Stimulated activated CD8-positive, alpha-beta memory T cell treated with anti-CD3 and anti-CD28 coated beads, Interleukin-12 subunit alpha, Interleukin-12 subunit beta, amount 100 ng/mL, for 4 hours (primary cell): ENCODE measurements around the gene NEK9.

Source experiments
- DNase-seq: peaks from one replicate; pipeline ENCODE4 v3.0.0-alpha.2; 2020; ENCODE audit warnings: low read depth

NEK9 gene

DNA sequence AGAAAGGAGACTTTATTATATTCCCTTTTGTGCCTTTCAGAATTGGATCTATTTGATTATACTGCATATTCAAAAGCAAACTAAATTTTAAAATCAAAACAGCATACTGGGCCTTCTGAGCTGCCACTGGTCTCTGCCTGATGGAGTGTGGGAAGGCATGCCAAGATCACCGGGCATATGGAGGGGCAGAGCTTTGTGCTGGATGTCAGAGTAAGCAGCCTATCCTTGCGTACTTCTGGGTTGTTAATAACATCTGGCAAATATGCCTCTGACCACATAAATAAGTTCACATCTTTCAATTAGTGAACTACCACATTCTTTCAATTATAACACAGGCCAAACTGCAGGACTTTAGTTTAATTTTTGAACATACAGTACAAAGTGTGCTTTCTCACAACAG, 93.9 kb downstream of the NEK9 start:
- DNase-seq, result no peak

DNA sequence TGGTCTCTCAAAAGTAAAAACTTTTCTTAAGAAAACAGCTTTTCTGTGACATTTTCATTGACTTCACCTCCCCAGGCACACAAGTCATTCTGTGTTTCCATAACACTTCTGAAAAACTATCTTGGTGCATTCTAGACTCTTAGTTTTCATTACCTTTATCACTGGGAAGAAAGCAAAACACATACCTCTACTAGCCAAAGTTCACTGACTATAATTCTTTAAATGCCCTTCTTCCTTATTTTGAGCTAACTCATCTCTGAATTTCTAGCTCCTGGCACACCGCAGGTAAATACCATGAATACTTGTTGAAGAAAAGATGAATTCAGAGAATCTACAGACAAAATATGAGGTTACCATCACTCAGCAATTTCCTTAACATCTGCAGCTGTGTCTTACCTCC, 96.7 kb downstream of the NEK9 start:
- no peak for DNase-seq
